GM12874 (cell line): ENCODE results near the gene MAP3K20.

Experiments used
- TF ChIP-seq, protein P1 (sequence below): IDR thresholded peaks from 2 replicates; pipeline ENCODE4 v1.5.1; 2011; ENCODE audit warnings: low read depth, mild to moderate bottlenecking, control low read depth, low read length, moderate library complexity; ENCODE audit not compliant: insufficient read depth

MAP3K20 gene

DNA sequence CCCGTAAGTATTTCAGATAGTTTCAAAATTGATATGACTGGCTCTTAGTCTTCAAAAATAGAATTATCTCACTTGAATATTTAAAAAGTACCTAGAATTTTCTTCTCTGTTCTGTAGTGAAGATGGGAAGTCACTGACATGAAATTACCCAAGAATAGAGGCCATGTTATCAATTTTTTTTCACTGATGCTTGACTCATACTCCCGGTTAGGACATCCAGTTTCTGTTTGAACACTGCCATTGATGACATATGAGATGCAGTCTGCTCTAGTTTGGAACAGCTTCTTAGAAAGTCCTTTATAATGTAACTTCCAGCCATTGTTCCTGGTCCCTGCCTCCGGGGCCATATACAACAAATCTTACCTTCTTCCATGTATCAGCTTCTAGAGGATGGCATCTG lies 26.0 kb downstream of the MAP3K20 start:
- TF ChIP-seq, protein P1, sequence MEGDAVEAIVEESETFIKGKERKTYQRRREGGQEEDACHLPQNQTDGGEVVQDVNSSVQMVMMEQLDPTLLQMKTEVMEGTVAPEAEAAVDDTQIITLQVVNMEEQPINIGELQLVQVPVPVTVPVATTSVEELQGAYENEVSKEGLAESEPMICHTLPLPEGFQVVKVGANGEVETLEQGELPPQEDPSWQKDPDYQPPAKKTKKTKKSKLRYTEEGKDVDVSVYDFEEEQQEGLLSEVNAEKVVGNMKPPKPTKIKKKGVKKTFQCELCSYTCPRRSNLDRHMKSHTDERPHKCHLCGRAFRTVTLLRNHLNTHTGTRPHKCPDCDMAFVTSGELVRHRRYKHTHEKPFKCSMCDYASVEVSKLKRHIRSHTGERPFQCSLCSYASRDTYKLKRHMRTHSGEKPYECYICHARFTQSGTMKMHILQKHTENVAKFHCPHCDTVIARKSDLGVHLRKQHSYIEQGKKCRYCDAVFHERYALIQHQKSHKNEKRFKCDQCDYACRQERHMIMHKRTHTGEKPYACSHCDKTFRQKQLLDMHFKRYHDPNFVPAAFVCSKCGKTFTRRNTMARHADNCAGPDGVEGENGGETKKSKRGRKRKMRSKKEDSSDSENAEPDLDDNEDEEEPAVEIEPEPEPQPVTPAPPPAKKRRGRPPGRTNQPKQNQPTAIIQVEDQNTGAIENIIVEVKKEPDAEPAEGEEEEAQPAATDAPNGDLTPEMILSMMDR = no peak

DNA sequence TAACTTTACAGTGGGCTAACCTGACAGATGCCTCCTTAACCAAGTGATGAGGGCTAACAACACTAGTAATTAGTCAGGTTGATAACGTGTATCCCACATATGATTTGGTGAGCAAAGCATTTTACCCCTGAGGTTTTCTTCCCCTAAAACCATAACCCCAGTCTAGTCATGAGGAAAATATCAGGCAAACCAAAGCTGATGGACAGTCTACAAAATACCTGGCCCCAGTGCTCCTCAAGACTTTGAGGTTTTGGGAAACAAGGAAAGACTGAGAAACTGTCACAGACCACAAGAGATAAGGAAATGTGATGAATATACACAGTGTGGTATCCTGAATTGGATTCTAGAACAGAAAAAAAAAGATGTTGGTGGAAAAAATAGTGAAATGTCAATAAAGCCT lies 28.5 kb downstream of the MAP3K20 start:
- TF ChIP-seq, protein P1 = no peak

DNA sequence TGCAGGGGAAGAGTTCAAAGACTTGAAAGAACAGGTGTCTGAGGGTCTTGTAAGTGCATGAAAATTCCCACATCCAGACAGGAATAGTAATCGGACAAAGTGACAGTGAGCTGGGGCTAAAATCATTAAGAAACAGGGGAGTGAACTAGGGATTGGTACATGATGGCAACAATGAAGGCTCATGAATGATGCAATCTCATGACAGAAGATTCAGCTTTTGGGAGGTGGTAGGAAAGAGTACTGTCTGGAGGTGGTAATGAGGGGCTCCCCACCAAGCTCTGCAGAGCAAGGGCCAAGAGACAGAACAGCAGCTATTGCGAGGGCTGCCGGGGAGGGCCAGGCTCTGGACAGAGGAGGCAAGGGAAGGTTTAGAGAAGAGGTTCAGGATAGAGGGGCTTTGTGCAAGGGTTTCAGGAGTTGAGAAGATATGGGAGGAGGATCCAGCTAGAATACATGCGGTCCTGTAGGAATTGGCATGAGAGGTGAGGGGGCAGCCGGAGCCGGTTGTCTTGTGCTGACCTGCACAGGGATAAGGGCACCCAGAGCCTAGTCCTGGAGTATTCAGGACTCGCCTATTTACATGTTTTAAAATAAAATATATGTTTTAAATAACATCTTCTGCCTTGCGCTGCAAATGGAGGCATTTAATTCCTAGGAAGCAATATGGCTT lies 31.4 kb downstream of the MAP3K20 start:
- TF ChIP-seq, protein P1 = no peak

DNA sequence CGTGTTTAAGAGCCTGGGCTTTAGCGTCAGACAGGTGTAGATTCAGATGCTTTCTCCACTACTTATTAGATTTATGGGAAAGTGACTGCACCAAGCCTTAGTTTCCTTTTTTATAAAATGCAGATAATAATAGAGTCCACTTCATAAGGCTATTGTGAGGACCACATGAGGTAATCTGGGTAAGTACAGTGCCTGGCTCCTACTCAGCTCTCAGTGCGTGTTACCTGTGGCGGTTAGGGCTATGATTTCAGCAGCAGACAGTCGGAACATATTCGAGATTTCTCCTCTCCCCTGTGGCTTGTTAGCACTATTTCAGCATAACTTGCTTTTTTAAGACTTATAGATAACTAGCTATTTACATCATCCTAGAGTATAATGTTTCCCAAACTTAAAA lies 32.0 kb downstream of the MAP3K20 start:
- TF ChIP-seq, protein P1 = no peak

DNA sequence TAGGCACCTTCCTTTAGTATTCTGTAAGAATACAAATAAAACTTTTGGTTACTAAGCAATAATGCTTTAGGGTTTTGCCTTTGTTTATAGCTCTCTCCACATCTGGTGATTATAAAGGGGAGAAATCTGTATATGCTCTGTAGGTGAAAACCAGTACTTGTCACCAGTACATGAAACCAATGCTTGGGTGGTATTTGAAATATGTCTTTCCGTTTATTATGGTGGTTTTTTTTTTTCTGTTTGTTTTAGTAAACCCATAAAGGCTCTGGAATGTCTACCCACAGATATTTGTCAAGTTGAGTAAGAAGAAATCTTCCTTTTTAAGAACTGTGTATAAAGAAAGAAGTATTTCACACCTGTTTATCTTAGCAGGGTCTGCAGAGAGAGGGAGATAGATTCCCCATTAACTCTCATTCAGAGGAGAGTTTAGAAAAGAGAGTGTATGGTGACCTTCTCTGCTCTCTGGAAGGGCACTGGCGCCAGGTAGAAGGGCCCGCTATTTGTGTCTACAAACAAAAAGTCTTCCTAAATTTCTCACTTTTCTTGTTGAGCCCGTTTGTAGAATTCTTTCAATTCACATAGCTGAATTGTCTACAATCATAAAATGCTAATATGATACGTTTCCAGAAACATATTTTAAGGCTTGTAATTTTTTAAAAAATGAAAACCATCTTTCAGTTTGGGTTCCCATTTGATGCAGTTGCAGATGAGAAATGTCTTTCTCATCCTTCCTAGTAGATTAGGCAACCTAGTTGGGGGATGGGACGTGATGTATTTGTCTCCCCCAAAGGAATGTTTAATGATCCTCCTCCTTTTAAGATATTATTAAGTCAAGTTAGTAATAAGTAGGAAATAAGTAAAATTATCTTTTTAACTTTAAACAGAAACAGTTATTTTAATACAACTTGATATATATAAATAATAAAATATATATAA lies 33.9 kb downstream of the MAP3K20 start:
- TF ChIP-seq, protein P1 = no peak

DNA sequence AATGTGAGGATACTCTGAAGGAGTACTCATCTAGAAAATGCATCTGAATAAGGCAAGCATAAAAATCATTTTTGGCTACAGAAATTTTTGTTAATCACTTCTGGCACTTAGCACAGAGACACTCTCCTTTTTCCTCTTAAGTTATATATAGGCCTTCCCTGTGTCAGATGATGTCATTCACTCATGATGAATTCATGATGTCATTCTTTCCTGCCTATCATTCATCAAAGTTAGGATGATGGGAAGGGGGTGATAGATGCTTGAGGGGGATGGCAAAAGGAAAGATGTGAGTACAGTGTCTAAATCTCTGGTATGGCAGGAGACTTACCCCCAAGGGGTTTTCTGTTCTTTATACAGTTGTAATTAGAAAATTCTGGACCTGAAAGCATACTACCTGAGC lies 42.0 kb downstream of the MAP3K20 start:
- TF ChIP-seq, protein P1 = no peak

DNA sequence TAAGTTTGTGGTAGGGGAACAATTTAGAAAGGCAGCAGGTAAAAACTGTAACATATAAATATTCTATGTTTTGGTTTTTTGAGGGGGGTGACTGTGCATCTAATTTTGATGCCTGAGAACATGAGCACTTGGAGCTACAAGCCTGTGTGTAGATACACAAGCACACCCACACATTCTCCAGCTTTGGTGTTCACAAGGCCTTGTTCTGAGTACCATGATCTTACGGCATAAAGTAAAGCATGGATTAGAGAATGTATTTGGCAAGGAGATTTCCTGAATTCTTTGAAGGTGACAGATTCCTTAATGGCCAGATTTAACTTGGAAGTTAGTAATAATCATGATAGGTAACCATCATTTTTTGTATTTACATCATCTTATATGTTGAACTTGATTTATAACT lies 42.7 kb downstream of the MAP3K20 start:
- TF ChIP-seq, protein P1 = no peak
